ENCODE data around the gene XKR7. TPM values are rescaled to one million over a fixed set of nuclear protein-coding genes. Genes with fewer than 3 reads are reported as not detected.

Gene XKR7
- total RNA-seq, 2 donors from 2014 or later: 0.05 TPM; not detected in 1

DNA sequence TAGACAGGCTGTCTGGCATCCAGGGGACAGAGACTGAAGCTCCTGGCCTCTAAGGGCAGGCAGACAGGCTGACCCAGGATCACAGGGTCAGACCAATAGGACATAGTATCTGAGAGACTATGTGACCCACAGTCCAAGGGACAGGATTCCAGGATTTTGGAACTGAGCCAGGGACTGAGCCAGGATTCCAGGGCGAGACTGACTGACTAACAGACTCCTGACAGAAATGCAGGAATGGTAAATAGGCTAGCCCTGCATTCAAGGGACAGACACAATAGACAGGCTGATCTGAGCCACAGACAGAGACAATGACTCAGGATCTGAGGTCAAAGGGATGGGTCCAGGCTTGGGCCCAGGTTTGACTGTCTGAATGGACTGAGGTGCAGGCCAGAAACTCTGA lies 19.8 kb downstream of the XKR7 start:
- no peaks in the 10 kb centered on the region for H3K27me3 ChIP-seq (replicated peaks; ENCODE audit: insufficient read depth)
- TF ChIP-seq POLR2AphosphoS5 (IDR thresholded peaks at IDR 0.05) (no peak), CTCF (IDR thresholded peaks at IDR 0.05) (no peak), POLR2A (IDR thresholded peaks at IDR 0.05) (no peak)
- 56% methylated on average over 1 of the region's 1 CpG for WGBS
- intact Hi-C loops (cut with DNase I): no loop called here
- H3K9me3 ChIP-seq: no peaks in the 10 kb centered on the region
- no peaks in the 10 kb centered on the region for H3K4me1 ChIP-seq (replicated peaks)
- no peak overlapping the region for H3K27ac ChIP-seq
- no peaks in the 10 kb centered on the region for H3K36me3 ChIP-seq
- H3K4me3 ChIP-seq: no peak overlapping the region
- DNase-seq (ENCODE audit: low spot score): no peak

DNA sequence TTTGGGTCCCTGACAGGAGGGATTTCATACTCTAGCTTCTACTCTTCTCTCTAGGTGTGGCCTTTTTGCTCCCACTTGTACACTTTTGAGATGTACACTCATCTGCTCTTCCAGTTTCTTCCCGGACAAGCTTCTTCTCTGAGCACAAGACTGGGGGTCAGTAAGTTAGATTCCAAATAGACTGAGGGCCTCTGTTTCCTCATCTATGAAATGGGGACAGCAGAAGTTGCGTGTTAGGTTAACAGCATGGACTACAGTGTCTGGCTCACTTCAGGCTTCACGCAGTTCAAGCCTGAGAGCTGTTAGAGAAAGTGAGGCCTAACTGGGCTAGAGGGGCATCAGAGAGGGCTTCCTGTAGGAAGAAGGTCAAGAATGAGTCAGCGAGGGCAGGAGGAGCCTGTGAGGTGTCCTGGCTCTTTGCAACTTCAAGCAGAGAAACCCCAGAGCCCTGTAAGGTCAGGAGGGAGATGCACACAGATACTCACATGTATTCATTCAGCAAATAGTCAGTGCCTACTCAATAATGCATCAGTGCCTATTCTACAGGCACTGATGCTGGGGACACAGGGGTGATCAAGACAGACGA lies 20.6 kb downstream of the XKR7 start:
- H3K27ac ChIP-seq: no peak overlapping the region
- H3K9me3 ChIP-seq: no peaks in the 10 kb centered on the region
- H3K36me3 ChIP-seq: no peaks in the 10 kb centered on the region
- H3K27me3 ChIP-seq (replicated peaks; ENCODE audit: insufficient read depth): no peaks in the 10 kb centered on the region
- TF ChIP-seq POLR2A (IDR thresholded peaks at IDR 0.05) (no peak), POLR2AphosphoS5 (IDR thresholded peaks at IDR 0.05) (no peak), CTCF (IDR thresholded peaks at IDR 0.05) (no peak)
- no peaks in the 10 kb centered on the region for H3K4me1 ChIP-seq (replicated peaks)
- no peak for DNase-seq (ENCODE audit: low spot score)
- intact Hi-C loops (cut with DNase I): no loop called here
- H3K4me3 ChIP-seq: no peak overlapping the region
- 92% methylated on average over 5 of the region's 5 CpGs for WGBS

- WGBS: 61% methylated on average over 8 of the region's 8 CpGs
- no peaks in the 10 kb centered on the region for H3K9me3 ChIP-seq
- TF ChIP-seq POLR2AphosphoS5 (IDR thresholded peaks at IDR 0.05) (no peak), POLR2A (IDR thresholded peaks at IDR 0.05) (no peak), CTCF (IDR thresholded peaks at IDR 0.05) (no peak)
Measured at GRCh38 chr20:31989030-31989645, 21.2 kb downstream of the XKR7 start.

DNA sequence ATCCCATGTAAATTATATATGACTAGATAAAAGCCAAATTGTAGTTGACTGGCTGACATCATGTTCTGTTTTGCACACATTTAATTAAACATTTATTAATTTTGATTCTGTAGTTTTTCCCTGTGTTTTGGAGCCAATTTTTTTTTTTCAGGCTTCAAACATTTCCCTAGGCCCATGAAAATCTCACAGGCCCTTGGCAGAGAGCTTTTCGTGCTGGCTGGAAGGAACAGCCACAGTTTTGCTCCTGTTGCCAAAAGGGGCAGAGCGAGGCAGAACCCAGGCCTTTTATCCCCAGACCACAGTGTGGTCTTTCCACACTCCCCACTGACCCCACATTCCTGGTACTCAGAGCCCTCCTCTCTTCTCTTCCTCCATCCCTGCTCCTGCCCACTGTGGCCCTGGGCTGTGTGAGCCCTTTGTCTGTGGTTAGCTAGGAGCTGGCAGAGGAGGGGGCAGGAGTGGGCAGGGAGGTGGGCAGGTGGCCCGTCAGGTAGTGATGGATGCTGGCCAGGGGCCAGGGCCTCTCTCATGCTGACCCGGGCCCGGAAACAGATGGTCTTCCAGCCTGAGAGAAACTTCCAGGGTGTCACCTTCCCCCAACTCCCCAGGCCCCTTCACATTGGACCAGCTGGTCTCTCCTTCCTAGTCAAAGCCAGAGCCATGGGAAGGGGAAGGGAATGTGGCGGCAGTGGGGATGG lies 22.8 kb downstream of the XKR7 start:
- Histone ChIP-seq H3K36me3 (no peaks in the 10 kb centered on the region), H3K9me3 (no peaks in the 10 kb centered on the region), H3K4me1 (replicated peaks) (no peaks in the 10 kb centered on the region), H3K27me3 (replicated peaks; ENCODE audit: insufficient read depth) (peaks cover 12% of the 10 kb centered on the region), H3K27ac (no peak overlapping the region), H3K4me3 (no peak overlapping the region)
- 30% methylated on average over 6 of the region's 6 CpGs for WGBS
- no peak for DNase-seq (ENCODE audit: low spot score)
- intact Hi-C loops (cut with DNase I): no loop called here
- TF ChIP-seq POLR2AphosphoS5 (IDR thresholded peaks at IDR 0.05) (no peak), CTCF (IDR thresholded peaks at IDR 0.05) (no peak), POLR2A (IDR thresholded peaks at IDR 0.05) (no peak)

More at GRCh38 chr20:31989030-31989645, 21.2 kb downstream of the XKR7 start:
- no peak overlapping the region for H3K27ac ChIP-seq
- H3K36me3 ChIP-seq: no peaks in the 10 kb centered on the region
- intact Hi-C loops (cut with DNase I): no loop called here
- no peak overlapping the region for H3K4me3 ChIP-seq
- no peaks in the 10 kb centered on the region for H3K4me1 ChIP-seq (replicated peaks)
- no peak for DNase-seq (ENCODE audit: low spot score)
- H3K27me3 ChIP-seq (replicated peaks; ENCODE audit: insufficient read depth): no peaks in the 10 kb centered on the region
